Activated CD8-positive, alpha-beta T cell treated with anti-CD3 and anti-CD28 coated beads, Interleukin-2, amount 10 ng/mL, durations not matched to agents 7 days and 5 days (primary cell): Measurements from ENCODE around the gene RPP30. TPM values are rescaled to one million over a fixed set of nuclear protein-coding genes. Genes with fewer than 3 reads are reported as not detected.
"Not testable (repeated sequence)": the region's sequence is repeated elsewhere in the genome, so short reads cannot be mapped to it uniquely, and the experiment has no call there.

Source experiments
- ATAC-seq: fragments of 150-1000 bp; cut with Tn5 transposase; one replicate; pipeline ENCODE4 v1.10.0; 2021; ENCODE audit warnings: moderate library complexity
- CTCF ChIA-PET: fragments of 350-600 bp; sonication (Branson Sonifier 250); formaldehyde crosslinking; loops from one replicate; lab custom pipeline; 2021; ENCODE audit warnings: antibody characterized with exemption; lab: Charles Lee
- POLR2A ChIA-PET: fragments of 350-600 bp; sonication (Branson Sonifier 250); formaldehyde crosslinking; loops from one replicate; lab custom pipeline; 2021; ENCODE audit warnings: antibody characterized with exemption; lab: Charles Lee
- DNase-seq: peaks from one replicate; pipeline ENCODE4 v3.0.0-alpha.2; 2020
- H3K27ac Mint-ChIP-seq: one replicate; pipeline ENCODE4 v1.8.0; 2021; ENCODE audit warnings: mild to moderate bottlenecking, mixed read lengths
- H3K27me3 Mint-ChIP-seq: one replicate; pipeline ENCODE4 v1.8.0; 2021; ENCODE audit warnings: low read depth, mixed read lengths
- H3K36me3 Mint-ChIP-seq: one replicate; pipeline ENCODE4 v1.8.0; 2021; ENCODE audit warnings: low read depth, mixed read lengths
- H3K4me1 Mint-ChIP-seq: one replicate; pipeline ENCODE4 v1.8.0; 2021; ENCODE audit warnings: low read depth, mixed read lengths
- H3K4me3 Mint-ChIP-seq: one replicate; pipeline ENCODE4 v1.8.0; 2021; ENCODE audit warnings: mild to moderate bottlenecking, mixed read lengths
- H3K9me3 Mint-ChIP-seq: one replicate; pipeline ENCODE4 v1.8.0; 2022; ENCODE audit warnings: mixed read lengths; ENCODE audit not compliant: insufficient read depth
- total RNA-seq, 2 experiments: library from RNA; stranded (reverse); gene quantifications; one replicate each; pipeline ENCODE4 v1.2.3, GENCODE V29; 2021

Gene RPP30
- total RNA-seq, 2 experiments from 2014 or later: 43.7 to 48.1 TPM

GRCh38 chr10:90872648-90873020 is 860 bp downstream of the RPP30 start:
- peak overlapping the region; percentile 88 for H3K27ac Mint-ChIP-seq
- no peaks in the 10 kb centered on the region for H3K9me3 Mint-ChIP-seq
- peaks cover 15% of the 10 kb centered on the region for H3K36me3 Mint-ChIP-seq
- H3K4me1 Mint-ChIP-seq: peaks cover 32% of the 10 kb centered on the region
- ATAC-seq (no peak), DNase-seq (no peak)
- CTCF ChIA-PET: interaction anchor here (1.0 to 2.0 kb wide), 4 partner anchors 7 to 122 kb away, joined by 3 to 10 read pairs (median 8); no protein-coding TSS in a partner anchor
- H3K4me3 Mint-ChIP-seq: peak overlapping the region; percentile 89
- peaks cover 20% of the 10 kb centered on the region for H3K27me3 Mint-ChIP-seq
- POLR2A ChIA-PET: interaction anchor here (0.6 to 1.8 kb wide), 3 partner anchors 12 to 365 kb away, joined by 3 to 6 read pairs (median 4); no protein-coding TSS in a partner anchor

DNA sequence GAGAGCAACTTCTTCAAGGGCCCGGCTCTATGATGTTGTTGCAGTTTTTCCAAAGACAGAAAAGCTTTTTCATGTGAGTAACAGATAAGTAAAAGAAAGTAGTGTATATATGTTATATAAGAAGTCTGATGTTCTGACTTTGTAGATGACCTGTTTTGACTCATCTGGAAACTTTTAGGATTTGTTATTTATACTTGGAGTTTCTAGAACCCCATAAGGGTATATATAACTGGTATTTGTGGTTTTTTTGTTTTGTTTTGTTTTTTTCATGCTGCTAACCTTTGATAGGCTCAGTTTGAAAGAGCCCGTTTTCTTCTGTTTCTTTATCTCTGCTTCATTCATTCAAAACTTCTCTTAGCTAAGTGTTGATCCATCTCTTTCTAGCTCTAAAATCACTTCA is 7.3 kb downstream of the RPP30 start:
- Mint-ChIP-seq H3K36me3 (peaks cover 43% of the 10 kb centered on the region), H3K4me3 (no peak overlapping the region), H3K27me3 (no peaks in the 10 kb centered on the region), H3K9me3 (no peaks in the 10 kb centered on the region), H3K4me1 (peaks cover 4% of the 10 kb centered on the region), H3K27ac (no peak overlapping the region)
- ChIA-PET POLR2A (interaction anchor here (0.7 kb wide), 1 partner anchor 1479 kb away, joined by 5 read pairs; no protein-coding TSS in a partner anchor), CTCF (interaction anchor here (0.7 to 2.7 kb wide), 23 partner anchors 7 to 974 kb away, joined by 3 to 15 read pairs (median 4); partner anchors contain the start of genes PPP1R3C and RPP30)
- no peak for DNase-seq
- no peak for ATAC-seq

GRCh38 chr10:90880059-90880719 is 8.4 kb downstream of the RPP30 start:
- not testable (repeated sequence) for H3K4me3 Mint-ChIP-seq, H3K27me3 Mint-ChIP-seq, DNase-seq, H3K27ac Mint-ChIP-seq, H3K4me1 Mint-ChIP-seq, H3K9me3 Mint-ChIP-seq
- peaks cover 48% of the 10 kb centered on the region for H3K36me3 Mint-ChIP-seq
- CTCF ChIA-PET: interaction anchor here (0.6 to 2.7 kb wide), 32 partner anchors 8 to 1164 kb away, joined by 3 to 15 read pairs (median 4); partner anchors contain the start of genes PPP1R3C and RPP30
- POLR2A ChIA-PET: interaction anchor here (0.7 kb wide), 2 partner anchors 121 to 1480 kb away, joined by 3 to 5 read pairs; no protein-coding TSS in a partner anchor
- peak; percentile 39 for ATAC-seq

GRCh38 chr10:90884431-90884830 is 12.7 kb downstream of the RPP30 start:
- DNase-seq: no peak
- ATAC-seq: no peak

DNA sequence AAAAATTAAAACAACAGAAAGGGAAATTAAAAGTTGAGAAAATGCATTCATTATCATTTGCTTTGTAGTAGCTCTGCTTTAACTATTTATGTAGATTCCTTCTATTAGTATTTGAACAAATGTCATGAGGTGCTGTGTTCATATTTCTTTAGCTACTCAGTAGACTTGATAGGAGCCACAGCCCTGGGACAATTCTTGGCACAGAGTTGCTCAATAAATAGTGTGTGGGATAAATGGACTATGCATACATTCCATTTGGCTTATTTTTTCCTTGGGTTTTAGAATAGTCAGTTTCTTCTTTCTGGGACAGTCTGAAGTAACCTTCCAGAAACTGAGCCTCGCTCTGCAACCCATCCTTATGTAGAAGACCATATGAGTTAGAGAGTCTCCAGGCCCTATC is 13.4 kb downstream of the RPP30 start:
- CTCF ChIA-PET: interaction anchor here (1.3 to 1.8 kb wide), 3 partner anchors 9 to 413 kb away, joined by 3 to 5 read pairs (median 3); no protein-coding TSS in a partner anchor
- Mint-ChIP-seq H3K27me3 (no peaks in the 10 kb centered on the region), H3K36me3 (peaks cover 54% of the 10 kb centered on the region), H3K4me1 (no peaks in the 10 kb centered on the region), H3K9me3 (no peaks in the 10 kb centered on the region), H3K4me3 (no peak overlapping the region), H3K27ac (no peak overlapping the region)
- ATAC-seq (no peak), DNase-seq (no peak)
- POLR2A ChIA-PET: interaction anchor here (1.0 kb wide), 1 partner anchor 13 kb away, joined by 4 read pairs; the partner anchor contains the start of gene RPP30

More at GRCh38 chr10:90884431-90884830, 12.7 kb downstream of the RPP30 start:
- Mint-ChIP-seq H3K36me3 (peaks cover 52% of the 10 kb centered on the region), H3K4me3 (no peak overlapping the region), H3K9me3 (no peaks in the 10 kb centered on the region), H3K4me1 (peaks cover 3% of the 10 kb centered on the region), H3K27ac (no peak overlapping the region), H3K27me3 (no peaks in the 10 kb centered on the region)
- ChIA-PET CTCF (interaction anchor here (0.7 to 1.8 kb wide), 5 partner anchors 10 to 414 kb away, joined by 3 to 5 read pairs (median 3); no protein-coding TSS in a partner anchor), POLR2A (interaction anchor here (1.0 kb wide), 1 partner anchor 12 kb away, joined by 4 read pairs; the partner anchor contains the start of gene RPP30)

GRCh38 chr10:90887555-90887954 is 15.8 kb downstream of the RPP30 start:
- ChIA-PET POLR2A (interaction anchor here (0.6 to 1.7 kb wide), 2 partner anchors 16 to 122 kb away, joined by 3 to 6 read pairs; partner anchors contain the start of gene RPP30), CTCF (interaction anchor here (1.6 kb wide), 1 partner anchor 24 kb away, joined by 5 read pairs; no protein-coding TSS in a partner anchor)
- Mint-ChIP-seq H3K27ac (no peak overlapping the region), H3K4me3 (no peak overlapping the region), H3K36me3 (peaks cover 60% of the 10 kb centered on the region), H3K27me3 (no peaks in the 10 kb centered on the region), H3K9me3 (no peaks in the 10 kb centered on the region), H3K4me1 (peaks cover 4% of the 10 kb centered on the region)
- DNase-seq (no peak), ATAC-seq (no peak)

DNA sequence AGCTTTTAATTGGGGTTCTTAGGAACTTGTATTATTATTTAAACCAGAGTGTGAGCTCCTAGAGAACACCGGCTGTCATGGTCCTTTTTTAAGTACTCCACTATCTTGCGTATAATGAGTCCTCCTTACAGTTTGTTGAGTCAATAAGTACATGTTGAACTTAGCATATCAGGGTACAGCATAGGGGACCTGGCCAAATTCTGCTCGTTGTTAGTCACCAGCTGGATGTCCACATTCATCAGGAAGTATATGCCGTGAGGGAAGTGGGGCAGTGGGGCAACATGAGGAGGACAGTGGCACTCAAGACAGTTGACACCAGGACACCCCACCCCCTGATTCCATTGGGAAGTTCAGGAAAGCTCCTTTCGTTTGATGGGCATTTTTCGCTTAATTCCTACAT is 16.6 kb downstream of the RPP30 start:
- peaks cover 64% of the 10 kb centered on the region for H3K36me3 Mint-ChIP-seq
- no peaks in the 10 kb centered on the region for H3K9me3 Mint-ChIP-seq
- ChIA-PET CTCF (interaction anchor here (1.0 to 1.6 kb wide), 2 partner anchors 9 to 23 kb away, joined by 5 read pairs; no protein-coding TSS in a partner anchor), POLR2A (interaction anchor here (1.7 kb wide), 1 partner anchor 16 kb away, joined by 6 read pairs; the partner anchor contains the start of gene RPP30)
- H3K27me3 Mint-ChIP-seq: no peaks in the 10 kb centered on the region
- DNase-seq (no peak), ATAC-seq (no peak)
- no peak overlapping the region for H3K27ac Mint-ChIP-seq
- no peak overlapping the region for H3K4me3 Mint-ChIP-seq
- peaks cover 5% of the 10 kb centered on the region for H3K4me1 Mint-ChIP-seq

DNA sequence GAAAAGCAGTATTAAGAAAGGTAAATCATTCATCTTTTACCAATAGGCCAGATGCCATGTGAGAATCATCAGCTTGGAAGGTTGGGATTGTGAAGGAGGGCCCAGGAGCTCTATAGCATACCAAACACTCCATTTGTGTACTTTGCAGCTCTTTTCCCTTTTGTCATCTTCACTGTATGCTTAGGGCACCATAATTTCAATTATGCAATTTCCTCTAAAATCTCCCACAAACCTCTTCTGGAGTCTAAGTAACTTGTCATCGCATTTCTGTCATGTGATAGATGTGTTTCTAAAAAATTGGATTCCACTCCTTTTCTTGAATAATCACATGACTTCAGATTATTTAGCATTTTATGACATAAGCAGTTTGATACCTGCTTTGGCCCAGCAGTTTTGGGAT is 17.9 kb downstream of the RPP30 start:
- Mint-ChIP-seq H3K27me3 (no peaks in the 10 kb centered on the region), H3K27ac (no peak overlapping the region), H3K9me3 (no peaks in the 10 kb centered on the region), H3K4me1 (peaks cover 7% of the 10 kb centered on the region), H3K36me3 (peaks cover 67% of the 10 kb centered on the region), H3K4me3 (no peak overlapping the region)
- DNase-seq: no peak
- no peak for ATAC-seq
- ChIA-PET CTCF (interaction anchor here (0.9 to 1.5 kb wide), 2 partner anchors 10 to 28 kb away, joined by 3 to 5 read pairs; no protein-coding TSS in a partner anchor), POLR2A (no interaction called here)

GRCh38 chr10:90890347-90890746 is 18.6 kb downstream of the RPP30 start:
- Mint-ChIP-seq H3K27ac (no peak overlapping the region), H3K36me3 (peaks cover 68% of the 10 kb centered on the region), H3K4me3 (no peak overlapping the region), H3K9me3 (no peaks in the 10 kb centered on the region), H3K27me3 (no peaks in the 10 kb centered on the region), H3K4me1 (peaks cover 7% of the 10 kb centered on the region)
- ATAC-seq (no peak), DNase-seq (no peak)
- ChIA-PET CTCF (interaction anchor here (1.5 kb wide), 1 partner anchor 11 kb away, joined by 5 read pairs; no protein-coding TSS in a partner anchor), POLR2A (no interaction called here)

DNA sequence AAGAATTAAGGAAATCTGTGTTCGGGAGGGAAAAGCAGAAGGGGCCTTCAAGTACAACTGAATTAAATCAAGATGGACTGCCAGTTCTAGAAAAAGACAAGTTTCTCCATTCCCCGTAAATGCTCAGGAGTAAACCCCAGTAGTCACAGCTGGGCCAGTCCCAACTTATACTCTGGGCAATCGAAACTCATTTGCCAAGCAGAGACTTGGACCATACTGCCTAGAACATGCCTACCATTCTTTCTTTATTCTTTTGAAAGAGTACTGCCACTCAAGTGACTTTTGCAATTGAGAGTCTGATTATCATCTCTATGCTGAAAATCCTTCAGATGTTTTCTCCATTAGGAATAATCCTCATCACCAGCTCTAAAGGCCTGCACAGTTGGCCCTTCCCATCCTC is 21.4 kb downstream of the RPP30 start:
- POLR2A ChIA-PET: no interaction called here
- CTCF ChIA-PET: interaction anchor here (1.0 kb wide), 1 partner anchor 405 kb away, joined by 3 read pairs; no protein-coding TSS in a partner anchor

GRCh38 chr10:90896916-90897315 is 25.1 kb downstream of the RPP30 start:
- H3K27me3 Mint-ChIP-seq, H3K9me3 Mint-ChIP-seq, DNase-seq: not testable (repeated sequence)
- Mint-ChIP-seq H3K4me3 (peak overlapping the region; percentile 17), H3K27ac (peak overlapping the region; percentile 76), H3K36me3 (peaks cover 48% of the 10 kb centered on the region), H3K4me1 (peaks cover 17% of the 10 kb centered on the region)
- ATAC-seq: peak; percentile 33
- POLR2A ChIA-PET: interaction anchor here (0.8 kb wide), 1 partner anchor 304 kb away, joined by 4 read pairs; no protein-coding TSS in a partner anchor
- CTCF ChIA-PET: interaction anchor here (1.2 to 2.8 kb wide), 5 partner anchors 15 to 402 kb away, joined by 4 to 10 read pairs (median 7); no protein-coding TSS in a partner anchor

More for the DNA sequence above, 21.4 kb downstream of the RPP30 start:
- Mint-ChIP-seq H3K36me3 (peaks cover 63% of the 10 kb centered on the region), H3K27me3 (no peaks in the 10 kb centered on the region), H3K4me1 (peaks cover 18% of the 10 kb centered on the region), H3K9me3 (no peaks in the 10 kb centered on the region), H3K27ac (no peak overlapping the region), H3K4me3 (no peak overlapping the region)
- no peak for ATAC-seq
- no peak for DNase-seq
